ENCODE measurements around the gene PHYH. TPM values are rescaled to one million over a fixed set of nuclear protein-coding genes. Genes with fewer than 3 reads are reported as not detected.

Gene PHYH
- total RNA-seq, 3 donors from 2014 or later, result 23.7 to 74.7 (median 26.9) TPM

DNA sequence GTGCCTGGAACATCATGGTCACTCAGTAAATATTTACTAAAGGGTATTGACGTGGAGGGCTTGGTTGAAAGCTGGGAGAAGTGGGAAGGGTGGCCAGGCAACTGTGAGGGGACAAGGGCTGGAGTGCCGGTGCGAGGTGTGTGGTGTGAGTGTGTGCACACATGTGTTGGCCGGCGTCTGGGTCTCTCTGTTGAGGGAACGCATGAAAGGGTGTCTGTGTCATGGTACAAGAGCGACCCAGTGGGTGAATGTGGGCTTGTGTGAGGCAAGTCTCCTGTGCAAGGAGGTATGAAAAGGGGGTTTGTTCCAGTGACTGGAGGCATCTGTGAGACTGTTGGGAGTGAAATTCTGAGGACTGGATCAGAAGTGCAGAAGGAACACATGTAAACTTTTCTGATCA lies 36.3 kb downstream of the PHYH start:
- Histone ChIP-seq H3K4me1 (no peaks in the 10 kb centered on the region), H3K36me3 (no peaks in the 10 kb centered on the region), H3K27ac (no peak overlapping the region), H3K27me3 (peaks cover 0 to 5% of the 10 kb centered on the region in 2 donors), H3K9me3 (no peaks in the 10 kb centered on the region), H3K4me3 (no peak overlapping the region)
- no peak for DNase-seq (ENCODE audit: low spot score in 2 of 2)
- intact Hi-C loops (cut with DNase I; ENCODE audit: low total_unique reads), result no loop called here
- TF ChIP-seq POLR2A (IDR thresholded peaks at IDR 0.05) (no peak), POLR2AphosphoS5 (IDR thresholded peaks at IDR 0.05) (no peak)
- TF ChIP-seq, protein P1, sequence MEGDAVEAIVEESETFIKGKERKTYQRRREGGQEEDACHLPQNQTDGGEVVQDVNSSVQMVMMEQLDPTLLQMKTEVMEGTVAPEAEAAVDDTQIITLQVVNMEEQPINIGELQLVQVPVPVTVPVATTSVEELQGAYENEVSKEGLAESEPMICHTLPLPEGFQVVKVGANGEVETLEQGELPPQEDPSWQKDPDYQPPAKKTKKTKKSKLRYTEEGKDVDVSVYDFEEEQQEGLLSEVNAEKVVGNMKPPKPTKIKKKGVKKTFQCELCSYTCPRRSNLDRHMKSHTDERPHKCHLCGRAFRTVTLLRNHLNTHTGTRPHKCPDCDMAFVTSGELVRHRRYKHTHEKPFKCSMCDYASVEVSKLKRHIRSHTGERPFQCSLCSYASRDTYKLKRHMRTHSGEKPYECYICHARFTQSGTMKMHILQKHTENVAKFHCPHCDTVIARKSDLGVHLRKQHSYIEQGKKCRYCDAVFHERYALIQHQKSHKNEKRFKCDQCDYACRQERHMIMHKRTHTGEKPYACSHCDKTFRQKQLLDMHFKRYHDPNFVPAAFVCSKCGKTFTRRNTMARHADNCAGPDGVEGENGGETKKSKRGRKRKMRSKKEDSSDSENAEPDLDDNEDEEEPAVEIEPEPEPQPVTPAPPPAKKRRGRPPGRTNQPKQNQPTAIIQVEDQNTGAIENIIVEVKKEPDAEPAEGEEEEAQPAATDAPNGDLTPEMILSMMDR (IDR thresholded peaks at IDR 0.05), result no peak

DNA sequence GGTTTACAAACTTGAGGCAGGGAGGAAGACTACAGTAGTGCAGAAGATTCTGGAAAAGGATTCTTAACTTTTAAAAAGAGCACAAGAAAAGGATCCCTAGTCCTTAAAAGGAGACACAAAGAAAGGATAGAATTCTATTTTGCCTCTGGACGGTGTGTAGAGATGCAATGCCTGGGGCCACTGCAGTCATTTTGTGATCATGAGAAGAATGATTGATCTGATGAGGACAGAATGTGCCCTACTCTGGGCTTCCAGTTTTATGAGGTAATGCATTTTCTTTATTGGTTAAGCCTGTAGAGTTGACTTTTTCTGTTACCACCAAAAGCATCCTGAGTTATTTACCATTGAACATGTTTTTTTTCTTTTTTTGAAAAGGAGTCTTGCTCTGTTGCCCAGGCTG lies 37.4 kb downstream of the PHYH start:
- intact Hi-C loops (cut with DNase I; ENCODE audit: low total_unique reads), result no loop called here
- Histone ChIP-seq H3K4me3 (no peak overlapping the region), H3K9me3 (no peaks in the 10 kb centered on the region), H3K36me3 (no peaks in the 10 kb centered on the region), H3K27ac (no peak overlapping the region), H3K4me1 (no peaks in the 10 kb centered on the region), H3K27me3 (peaks cover 0 to 5% of the 10 kb centered on the region in 2 donors)
- DNase-seq (ENCODE audit: low spot score in 2 of 2), result no peak
- TF ChIP-seq POLR2A (IDR thresholded peaks at IDR 0.05) (no peak), POLR2AphosphoS5 (IDR thresholded peaks at IDR 0.05) (no peak)
- TF ChIP-seq, protein P1 (IDR thresholded peaks at IDR 0.05), result no peak

DNA sequence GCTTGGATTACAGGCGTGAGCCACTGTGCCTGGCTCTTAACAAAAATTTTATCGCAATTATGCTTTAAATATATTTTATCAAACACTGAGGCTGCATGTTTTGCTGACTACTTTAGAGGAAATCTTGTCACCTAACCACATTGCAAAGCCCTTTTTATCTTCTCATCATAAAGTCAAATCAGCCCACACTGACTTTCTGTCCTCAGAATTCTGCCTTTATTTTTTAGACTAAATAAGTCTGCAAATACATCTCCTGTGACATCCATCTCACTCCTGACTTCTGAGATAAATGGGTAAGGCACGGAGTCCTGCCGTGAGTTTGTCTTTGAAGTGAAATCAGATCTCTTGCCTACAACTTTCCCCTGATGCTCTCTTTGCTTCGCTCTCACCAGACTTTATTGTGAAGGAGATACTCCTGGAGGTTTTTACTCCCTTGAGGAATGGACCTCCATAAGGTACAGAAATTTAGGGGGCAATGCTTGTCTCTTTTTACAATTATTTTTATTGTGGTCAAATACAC lies 42.2 kb downstream of the PHYH start:
- H3K36me3 ChIP-seq, result no peaks in the 10 kb centered on the region
- no peak for DNase-seq (ENCODE audit: low spot score in 2 of 2)
- H3K4me3 ChIP-seq, result no peak overlapping the region
- TF ChIP-seq POLR2AphosphoS5 (IDR thresholded peaks at IDR 0.05) (no peak), POLR2A (IDR thresholded peaks at IDR 0.05) (no peak)
- TF ChIP-seq, protein P1 (IDR thresholded peaks at IDR 0.05), result no peak
- H3K27ac ChIP-seq, result no peak overlapping the region
- H3K27me3 ChIP-seq, result no peaks in the 10 kb centered on the region
- intact Hi-C loops (cut with DNase I; ENCODE audit: low total_unique reads), result no loop called here
- H3K9me3 ChIP-seq, result no peaks in the 10 kb centered on the region
- H3K4me1 ChIP-seq, result no peaks in the 10 kb centered on the region

DNA sequence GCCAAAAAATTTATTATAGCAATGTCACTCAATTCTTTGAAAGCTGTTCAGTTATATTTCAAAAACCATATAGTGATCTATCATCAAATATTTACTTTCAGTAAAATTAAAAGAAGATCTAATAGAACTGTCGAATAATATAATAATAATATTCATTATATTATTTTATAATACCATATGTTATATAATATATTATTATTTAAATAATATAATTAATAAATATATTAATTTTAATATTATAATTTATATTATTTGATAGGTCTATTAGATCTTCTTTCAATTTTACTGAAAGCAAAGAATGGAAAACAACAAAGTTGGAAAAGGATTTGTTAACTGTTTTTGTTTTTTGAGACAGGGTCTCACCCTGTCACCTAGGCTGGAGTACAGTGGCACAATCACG lies 43.2 kb downstream of the PHYH start:
- intact Hi-C loops (cut with DNase I; ENCODE audit: low total_unique reads), result no loop called here
- TF ChIP-seq POLR2A (IDR thresholded peaks at IDR 0.05), result no peak

DNA sequence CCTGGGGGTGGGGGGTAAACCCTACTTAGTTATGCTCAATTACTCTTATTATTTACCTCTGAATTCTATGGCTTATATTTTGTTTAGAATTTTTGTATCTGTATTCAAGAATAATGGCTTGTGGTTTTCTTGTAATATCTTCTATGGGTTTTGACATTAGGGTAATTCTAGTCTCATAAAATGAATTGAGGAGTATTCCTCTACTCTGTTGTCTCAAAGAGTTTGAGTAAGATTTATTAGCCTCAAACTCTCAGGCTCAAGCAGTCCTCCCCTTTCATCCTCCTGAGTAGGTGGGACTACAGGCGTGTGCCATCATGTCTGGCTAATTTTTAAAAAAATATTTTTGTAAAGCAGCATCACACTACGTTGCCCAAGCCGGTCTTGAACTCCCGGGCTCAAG lies 46.1 kb downstream of the PHYH start:
- intact Hi-C loops (cut with DNase I; ENCODE audit: low total_unique reads), result no loop called here
- Histone ChIP-seq H3K27me3 (no peaks in the 10 kb centered on the region), H3K4me3 (no peak overlapping the region), H3K27ac (no peak overlapping the region), H3K4me1 (no peaks in the 10 kb centered on the region), H3K9me3 (no peaks in the 10 kb centered on the region), H3K36me3 (no peaks in the 10 kb centered on the region)
- no peak for DNase-seq (ENCODE audit: low spot score in 2 of 2)
- TF ChIP-seq POLR2AphosphoS5 (IDR thresholded peaks at IDR 0.05) (no peak), POLR2A (IDR thresholded peaks at IDR 0.05) (no peak)
- TF ChIP-seq, protein P1 (IDR thresholded peaks at IDR 0.05), result no peak

More for the DNA sequence above, 43.2 kb downstream of the PHYH start:
- no peak for DNase-seq (ENCODE audit: low spot score in 2 of 2)
- H3K27ac ChIP-seq, result no peak overlapping the region
- no peaks in the 10 kb centered on the region for H3K9me3 ChIP-seq
- no peak overlapping the region for H3K4me3 ChIP-seq
- no peaks in the 10 kb centered on the region for H3K27me3 ChIP-seq
- H3K36me3 ChIP-seq, result no peaks in the 10 kb centered on the region
- H3K4me1 ChIP-seq, result no peaks in the 10 kb centered on the region

DNA sequence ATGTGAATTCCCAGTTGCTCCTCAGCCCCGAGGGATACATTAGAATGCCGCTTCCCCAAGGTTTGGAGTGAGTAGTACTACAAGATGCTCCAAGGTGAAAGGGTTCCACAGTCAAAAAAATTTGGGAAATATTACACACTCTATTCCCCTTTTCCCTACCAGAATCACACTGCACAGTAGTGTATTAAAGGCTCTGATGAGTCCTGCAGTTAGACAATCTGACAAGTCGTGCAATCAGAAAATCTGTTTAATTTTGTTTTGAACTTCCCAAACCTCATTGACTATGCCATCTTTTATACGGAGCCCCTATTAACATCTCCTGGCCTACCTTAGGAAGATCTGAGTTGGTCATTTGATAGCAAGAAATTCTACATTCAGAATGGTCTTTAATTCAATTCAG lies 52.1 kb downstream of the PHYH start:
- Histone ChIP-seq H3K27ac (no peak overlapping the region), H3K27me3 (no peaks in the 10 kb centered on the region), H3K9me3 (no peaks in the 10 kb centered on the region), H3K4me3 (no peak overlapping the region), H3K36me3 (no peaks in the 10 kb centered on the region), H3K4me1 (no peaks in the 10 kb centered on the region)
- intact Hi-C loops (cut with DNase I; ENCODE audit: low total_unique reads), result no loop called here
- TF ChIP-seq POLR2AphosphoS5 (IDR thresholded peaks at IDR 0.05), result no peak
- TF ChIP-seq, protein P1 (IDR thresholded peaks at IDR 0.05), result no peak
- no peak for TF ChIP-seq POLR2A (IDR thresholded peaks at IDR 0.05)
- no peak for DNase-seq (ENCODE audit: low spot score in 2 of 2)

Measured in breast epithelium (tissue), 4 donors.